ENCODE results near the gene ATP2C2.

The ATP2C2 gene

DNA sequence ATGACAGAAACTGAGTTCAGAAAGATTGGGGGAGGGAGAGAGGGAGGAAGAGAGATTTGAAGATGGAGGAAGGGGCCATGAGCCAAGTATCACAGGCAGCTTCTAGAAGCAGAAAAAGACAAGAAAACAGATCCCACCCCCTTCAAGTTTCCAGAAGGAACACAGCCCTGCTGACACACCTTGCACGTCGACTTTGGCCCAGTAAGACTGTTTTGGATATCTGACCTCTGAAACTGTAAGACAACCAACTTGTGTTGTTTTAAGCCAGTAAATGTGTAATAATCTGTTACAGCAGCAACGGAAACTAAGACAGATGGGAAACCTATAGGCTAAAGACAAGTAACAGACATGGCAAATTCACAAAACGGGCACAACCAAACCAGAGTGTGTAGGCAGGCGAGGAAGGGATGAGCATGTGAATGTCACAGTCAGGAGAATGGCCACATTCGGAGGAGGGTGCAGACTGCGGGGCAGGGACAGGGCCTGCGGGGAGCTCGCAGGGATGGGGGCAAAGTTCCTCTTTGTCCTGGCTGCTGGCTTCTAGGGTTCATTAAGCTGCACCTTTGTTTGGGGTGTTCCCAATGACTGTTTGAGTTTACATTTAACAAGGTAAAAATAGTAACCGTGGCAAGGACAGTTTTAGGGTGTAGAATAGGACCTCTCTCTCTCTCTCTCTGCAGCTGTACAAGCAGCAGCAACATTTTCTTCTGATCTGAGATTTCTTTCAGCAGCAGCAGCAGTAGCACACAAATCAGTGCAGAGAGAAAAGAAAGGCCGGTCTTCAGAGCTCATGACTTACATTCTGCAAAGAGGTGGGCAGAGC lies 18.3 kb upstream of the ATP2C2 start:
- CTCF ChIA-PET = interaction anchor here (0.5 kb wide), 1 partner anchor 161 kb away, joined by 3 read pairs; no protein-coding TSS in a partner anchor
- Histone ChIP-seq H3K36me3 (ENCODE audit: control insufficient read depth in 2 of 2, insufficient read depth in 1 of 2, low read length in 2 of 2) (no peaks in the 10 kb centered on the region), H3K4me3 (ENCODE audit: low read depth, low read length) (no peak overlapping the region), H3K4me1 (ENCODE audit: control insufficient read depth, insufficient read depth, low read length) (no peaks in the 10 kb centered on the region), H3K9me3 (ENCODE audit: control insufficient read depth, insufficient read depth, low read depth, low read length) (no peaks in the 10 kb centered on the region), H3K27ac (ENCODE audit: extremely low read depth, low read depth, low read length) (no peak overlapping the region)
- POLR2A ChIA-PET = no interaction called here
- TF ChIP-seq KLF8 (tag by site-specific recombination; IDR thresholded peaks at IDR 0.05) (no peak), ZNF501 (tag by site-specific recombination; IDR thresholded peaks at IDR 0.05) (no peak), ZNF423 (tag by site-specific recombination; IDR thresholded peaks at IDR 0.05) (no peak), ZNF549 (tag by site-specific recombination; IDR thresholded peaks at IDR 0.05) (no peak), ZNF341 (tag by site-specific recombination; IDR thresholded peaks at IDR 0.05; ENCODE audit: low read depth) (no peak), ZNF2 (tag by site-specific recombination; IDR thresholded peaks at IDR 0.05) (no peak), TRIM28 (IDR thresholded peaks at IDR 0.05; ENCODE audit: borderline replicate concordance, low read length) (no peak), ZNF292 (tag by site-specific recombination; IDR thresholded peaks at IDR 0.05; ENCODE audit: borderline replicate concordance, low read depth) (no peak), ZNF677 (tag by site-specific recombination; IDR thresholded peaks at IDR 0.05) (no peak)
- TF ChIP-seq, protein P1, sequence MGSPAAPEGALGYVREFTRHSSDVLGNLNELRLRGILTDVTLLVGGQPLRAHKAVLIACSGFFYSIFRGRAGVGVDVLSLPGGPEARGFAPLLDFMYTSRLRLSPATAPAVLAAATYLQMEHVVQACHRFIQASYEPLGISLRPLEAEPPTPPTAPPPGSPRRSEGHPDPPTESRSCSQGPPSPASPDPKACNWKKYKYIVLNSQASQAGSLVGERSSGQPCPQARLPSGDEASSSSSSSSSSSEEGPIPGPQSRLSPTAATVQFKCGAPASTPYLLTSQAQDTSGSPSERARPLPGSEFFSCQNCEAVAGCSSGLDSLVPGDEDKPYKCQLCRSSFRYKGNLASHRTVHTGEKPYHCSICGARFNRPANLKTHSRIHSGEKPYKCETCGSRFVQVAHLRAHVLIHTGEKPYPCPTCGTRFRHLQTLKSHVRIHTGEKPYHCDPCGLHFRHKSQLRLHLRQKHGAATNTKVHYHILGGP (tag by site-specific recombination; IDR thresholded peaks at IDR 0.05) = no peak
- TF ChIP-seq, protein P2, sequence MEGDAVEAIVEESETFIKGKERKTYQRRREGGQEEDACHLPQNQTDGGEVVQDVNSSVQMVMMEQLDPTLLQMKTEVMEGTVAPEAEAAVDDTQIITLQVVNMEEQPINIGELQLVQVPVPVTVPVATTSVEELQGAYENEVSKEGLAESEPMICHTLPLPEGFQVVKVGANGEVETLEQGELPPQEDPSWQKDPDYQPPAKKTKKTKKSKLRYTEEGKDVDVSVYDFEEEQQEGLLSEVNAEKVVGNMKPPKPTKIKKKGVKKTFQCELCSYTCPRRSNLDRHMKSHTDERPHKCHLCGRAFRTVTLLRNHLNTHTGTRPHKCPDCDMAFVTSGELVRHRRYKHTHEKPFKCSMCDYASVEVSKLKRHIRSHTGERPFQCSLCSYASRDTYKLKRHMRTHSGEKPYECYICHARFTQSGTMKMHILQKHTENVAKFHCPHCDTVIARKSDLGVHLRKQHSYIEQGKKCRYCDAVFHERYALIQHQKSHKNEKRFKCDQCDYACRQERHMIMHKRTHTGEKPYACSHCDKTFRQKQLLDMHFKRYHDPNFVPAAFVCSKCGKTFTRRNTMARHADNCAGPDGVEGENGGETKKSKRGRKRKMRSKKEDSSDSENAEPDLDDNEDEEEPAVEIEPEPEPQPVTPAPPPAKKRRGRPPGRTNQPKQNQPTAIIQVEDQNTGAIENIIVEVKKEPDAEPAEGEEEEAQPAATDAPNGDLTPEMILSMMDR (tag by site-specific recombination; IDR thresholded peaks at IDR 0.05) = no peak

DNA sequence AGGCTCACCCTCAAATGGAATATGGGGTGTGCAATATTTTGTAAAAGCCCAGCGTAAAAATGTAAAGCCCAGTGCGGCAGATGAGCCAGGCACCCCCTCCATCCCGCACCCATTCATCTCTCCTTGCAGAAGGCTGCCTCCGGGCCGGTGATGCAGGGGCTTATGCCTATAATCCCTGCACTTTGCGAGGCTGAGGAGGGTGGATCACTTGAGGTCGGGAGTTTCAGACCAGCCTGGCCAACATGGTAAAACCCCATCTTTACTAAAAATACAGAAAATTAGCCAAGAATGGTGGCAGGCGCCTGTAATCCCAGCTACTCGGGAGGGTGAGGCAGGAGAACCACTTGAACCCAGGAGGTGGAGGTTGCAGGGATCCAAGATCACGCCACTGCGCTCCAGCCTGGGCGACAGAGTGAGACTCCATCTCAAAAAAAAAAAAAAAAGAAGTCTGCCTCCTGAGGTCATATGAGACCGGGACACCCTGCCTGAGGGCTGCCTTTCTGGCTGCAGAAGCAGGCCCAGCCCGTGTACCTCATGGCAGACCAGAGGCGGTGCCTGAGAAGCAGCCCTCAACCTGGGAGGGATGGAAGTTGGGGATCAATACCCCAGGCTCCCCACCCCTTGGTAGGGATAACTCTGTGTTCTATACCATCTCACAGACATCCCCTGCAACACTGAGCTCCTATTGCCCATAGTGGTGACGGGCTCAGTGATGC lies 17.5 kb upstream of the ATP2C2 start:
- Histone ChIP-seq H3K27ac (ENCODE audit: extremely low read depth, low read depth, low read length) (no peak overlapping the region), H3K9me3 (ENCODE audit: control insufficient read depth, insufficient read depth, low read depth, low read length) (no peaks in the 10 kb centered on the region), H3K4me1 (ENCODE audit: control insufficient read depth, insufficient read depth, low read length) (no peaks in the 10 kb centered on the region), H3K36me3 (ENCODE audit: control insufficient read depth in 2 of 2, insufficient read depth in 1 of 2, low read length in 2 of 2) (no peaks in the 10 kb centered on the region), H3K4me3 (ENCODE audit: low read depth, low read length) (no peak overlapping the region)
- CTCF ChIA-PET = interaction anchor here (0.5 kb wide), 1 partner anchor 160 kb away, joined by 3 read pairs; no protein-coding TSS in a partner anchor
- TF ChIP-seq ZNF548 (tag by site-specific recombination; IDR thresholded peaks at IDR 0.05) = no peak
- no peak for TF ChIP-seq ZNF514 (tag by site-specific recombination; IDR thresholded peaks at IDR 0.05)
- TF ChIP-seq ZNF175 (tag by site-specific recombination; IDR thresholded peaks at IDR 0.05) = no peak
- TF ChIP-seq, protein P3, sequence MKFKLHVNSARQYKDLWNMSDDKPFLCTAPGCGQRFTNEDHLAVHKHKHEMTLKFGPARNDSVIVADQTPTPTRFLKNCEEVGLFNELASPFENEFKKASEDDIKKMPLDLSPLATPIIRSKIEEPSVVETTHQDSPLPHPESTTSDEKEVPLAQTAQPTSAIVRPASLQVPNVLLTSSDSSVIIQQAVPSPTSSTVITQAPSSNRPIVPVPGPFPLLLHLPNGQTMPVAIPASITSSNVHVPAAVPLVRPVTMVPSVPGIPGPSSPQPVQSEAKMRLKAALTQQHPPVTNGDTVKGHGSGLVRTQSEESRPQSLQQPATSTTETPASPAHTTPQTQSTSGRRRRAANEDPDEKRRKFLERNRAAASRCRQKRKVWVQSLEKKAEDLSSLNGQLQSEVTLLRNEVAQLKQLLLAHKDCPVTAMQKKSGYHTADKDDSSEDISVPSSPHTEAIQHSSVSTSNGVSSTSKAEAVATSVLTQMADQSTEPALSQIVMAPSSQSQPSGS (tag by site-specific recombination; IDR thresholded peaks at IDR 0.05; ENCODE audit: low read depth) = no peak
- TF ChIP-seq, protein P4, sequence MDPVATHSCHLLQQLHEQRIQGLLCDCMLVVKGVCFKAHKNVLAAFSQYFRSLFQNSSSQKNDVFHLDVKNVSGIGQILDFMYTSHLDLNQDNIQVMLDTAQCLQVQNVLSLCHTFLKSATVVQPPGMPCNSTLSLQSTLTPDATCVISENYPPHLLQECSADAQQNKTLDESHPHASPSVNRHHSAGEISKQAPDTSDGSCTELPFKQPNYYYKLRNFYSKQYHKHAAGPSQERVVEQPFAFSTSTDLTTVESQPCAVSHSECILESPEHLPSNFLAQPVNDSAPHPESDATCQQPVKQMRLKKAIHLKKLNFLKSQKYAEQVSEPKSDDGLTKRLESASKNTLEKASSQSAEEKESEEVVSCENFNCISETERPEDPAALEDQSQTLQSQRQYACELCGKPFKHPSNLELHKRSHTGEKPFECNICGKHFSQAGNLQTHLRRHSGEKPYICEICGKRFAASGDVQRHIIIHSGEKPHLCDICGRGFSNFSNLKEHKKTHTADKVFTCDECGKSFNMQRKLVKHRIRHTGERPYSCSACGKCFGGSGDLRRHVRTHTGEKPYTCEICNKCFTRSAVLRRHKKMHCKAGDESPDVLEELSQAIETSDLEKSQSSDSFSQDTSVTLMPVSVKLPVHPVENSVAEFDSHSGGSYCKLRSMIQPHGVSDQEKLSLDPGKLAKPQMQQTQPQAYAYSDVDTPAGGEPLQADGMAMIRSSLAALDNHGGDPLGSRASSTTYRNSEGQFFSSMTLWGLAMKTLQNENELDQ (tag by site-specific recombination; IDR thresholded peaks at IDR 0.05; ENCODE audit: low read depth) = no peak
- no peak for TF ChIP-seq ZNF211 (tag by site-specific recombination; IDR thresholded peaks at IDR 0.05; ENCODE audit: low read depth)
- no peak for TF ChIP-seq HOXC10 (CRISPR knock-in tag; IDR thresholded peaks at IDR 0.05)
- no peak for TF ChIP-seq ZNF423 (tag by site-specific recombination; IDR thresholded peaks at IDR 0.05)
- no peak for TF ChIP-seq ZNF202 (tag by site-specific recombination; IDR thresholded peaks at IDR 0.05; ENCODE audit: borderline replicate concordance)
- no peak for TF ChIP-seq ZNF132 (tag by site-specific recombination; IDR thresholded peaks at IDR 0.05; ENCODE audit: borderline replicate concordance)
- TF ChIP-seq, protein P5, sequence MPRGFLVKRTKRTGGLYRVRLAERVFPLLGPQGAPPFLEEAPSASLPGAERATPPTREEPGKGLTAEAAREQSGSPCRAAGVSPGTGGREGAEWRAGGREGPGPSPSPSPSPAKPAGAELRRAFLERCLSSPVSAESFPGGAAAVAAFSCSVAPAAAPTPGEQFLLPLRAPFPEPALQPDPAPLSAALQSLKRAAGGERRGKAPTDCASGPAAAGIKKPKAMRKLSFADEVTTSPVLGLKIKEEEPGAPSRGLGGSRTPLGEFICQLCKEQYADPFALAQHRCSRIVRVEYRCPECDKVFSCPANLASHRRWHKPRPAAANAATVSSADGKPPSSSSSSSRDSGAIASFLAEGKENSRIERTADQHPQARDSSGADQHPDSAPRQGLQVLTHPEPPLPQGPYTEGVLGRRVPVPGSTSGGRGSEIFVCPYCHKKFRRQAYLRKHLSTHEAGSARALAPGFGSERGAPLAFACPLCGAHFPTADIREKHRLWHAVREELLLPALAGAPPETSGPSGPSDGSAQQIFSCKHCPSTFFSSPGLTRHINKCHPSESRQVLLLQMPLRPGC (tag by site-specific recombination; IDR thresholded peaks at IDR 0.05) = no peak
- no peak for TF ChIP-seq ZFP3 (tag by site-specific recombination; IDR thresholded peaks at IDR 0.05; ENCODE audit: low read depth)
- no peak for TF ChIP-seq ZNF555 (tag by site-specific recombination; conservative IDR thresholded peaks at IDR 0.05)
- POLR2A ChIA-PET = no interaction called here

Measured in HEK293 (cell line).